Measurements from ENCODE around the gene TNIK. TPM values are rescaled to one million over a fixed set of nuclear protein-coding genes. Genes with fewer than 3 reads are reported as not detected.

TNIK gene
- total RNA-seq, 1 experiment from 2014 or later, result 7.0 TPM

DNA sequence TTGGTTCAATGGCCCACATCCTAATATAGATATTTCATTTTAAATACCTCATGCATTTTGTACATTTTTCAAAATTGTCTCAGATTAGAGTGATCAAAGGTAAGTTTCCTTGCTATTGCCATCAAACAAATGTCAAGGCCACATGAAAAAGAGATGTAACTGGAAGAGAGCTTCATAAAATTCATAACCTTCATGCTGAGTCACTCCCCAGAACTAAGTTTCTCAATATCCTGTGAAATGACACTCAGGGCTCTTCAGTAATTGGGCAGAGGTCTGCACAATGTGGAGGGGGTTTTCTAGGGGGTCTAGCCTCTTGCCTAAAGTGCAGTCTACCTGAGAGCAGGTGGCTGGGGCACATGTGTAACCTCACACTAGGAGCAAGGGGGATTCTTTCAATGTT, 281.5 kb downstream of the TNIK start:
- no peak overlapping the region for H3K4me3 ChIP-seq (ENCODE audit: low read length)
- no TSS peak for BruUV-seq (replicated peaks)
- H3K79me2 ChIP-seq (ENCODE audit: low read length), result no peaks in the 10 kb centered on the region
- ChIA-PET CTCF (interaction anchor here (0.6 kb wide), 1 partner anchor 359 kb away, joined by 3 read pairs; no protein-coding TSS in a partner anchor), POLR2A (ENCODE audit: unreplicated experiment) (no interaction called here)
- no peaks in the 10 kb centered on the region for H4K20me1 ChIP-seq (ENCODE audit: low read length)
- H3K9me2 ChIP-seq (replicated peaks; ENCODE audit: low read length), result no peaks in the 10 kb centered on the region
- DNase-seq (peak; percentile 20), ATAC-seq (no peak)
- H3F3A ChIP-seq (ENCODE audit: low read length, unreplicated experiment), result no peaks in the 10 kb centered on the region
- intact Hi-C loops (cut with micrococcal nuclease), result no loop called here
- TF ChIP-seq, protein P1, sequence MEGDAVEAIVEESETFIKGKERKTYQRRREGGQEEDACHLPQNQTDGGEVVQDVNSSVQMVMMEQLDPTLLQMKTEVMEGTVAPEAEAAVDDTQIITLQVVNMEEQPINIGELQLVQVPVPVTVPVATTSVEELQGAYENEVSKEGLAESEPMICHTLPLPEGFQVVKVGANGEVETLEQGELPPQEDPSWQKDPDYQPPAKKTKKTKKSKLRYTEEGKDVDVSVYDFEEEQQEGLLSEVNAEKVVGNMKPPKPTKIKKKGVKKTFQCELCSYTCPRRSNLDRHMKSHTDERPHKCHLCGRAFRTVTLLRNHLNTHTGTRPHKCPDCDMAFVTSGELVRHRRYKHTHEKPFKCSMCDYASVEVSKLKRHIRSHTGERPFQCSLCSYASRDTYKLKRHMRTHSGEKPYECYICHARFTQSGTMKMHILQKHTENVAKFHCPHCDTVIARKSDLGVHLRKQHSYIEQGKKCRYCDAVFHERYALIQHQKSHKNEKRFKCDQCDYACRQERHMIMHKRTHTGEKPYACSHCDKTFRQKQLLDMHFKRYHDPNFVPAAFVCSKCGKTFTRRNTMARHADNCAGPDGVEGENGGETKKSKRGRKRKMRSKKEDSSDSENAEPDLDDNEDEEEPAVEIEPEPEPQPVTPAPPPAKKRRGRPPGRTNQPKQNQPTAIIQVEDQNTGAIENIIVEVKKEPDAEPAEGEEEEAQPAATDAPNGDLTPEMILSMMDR (conservative IDR thresholded peaks at IDR 0.05; ENCODE audit: low read depth, low read length), result no peak
- TF ChIP-seq EZH2phosphoT487 (IDR thresholded peaks at IDR 0.05; ENCODE audit: borderline replicate concordance, low read length) (no peak), EZH2 (IDR thresholded peaks at IDR 0.05; ENCODE audit: low read length, unreplicated experiment) (no peak)
- no peak overlapping the region for H3K9ac ChIP-seq (ENCODE audit: low read length)
- no peaks in the 10 kb centered on the region for H3K9me3 ChIP-seq (ENCODE audit: low read length)
- no peak overlapping the region for H3K27ac ChIP-seq (ENCODE audit: low read length)
- H3K27me3 ChIP-seq (ENCODE audit: low read length), result no peaks in the 10 kb centered on the region
- H3K4me1 ChIP-seq (ENCODE audit: insufficient read depth, low read length), result peaks cover 5% of the 10 kb centered on the region; the same call in 1 of the 2 replicates
- H3K4me2 ChIP-seq (ENCODE audit: low read length), result no peak overlapping the region
- no peak overlapping the region for H2AFZ ChIP-seq (ENCODE audit: low read length)
- H3K36me3 ChIP-seq (ENCODE audit: low read depth, low read length), result no peaks in the 10 kb centered on the region

DNA sequence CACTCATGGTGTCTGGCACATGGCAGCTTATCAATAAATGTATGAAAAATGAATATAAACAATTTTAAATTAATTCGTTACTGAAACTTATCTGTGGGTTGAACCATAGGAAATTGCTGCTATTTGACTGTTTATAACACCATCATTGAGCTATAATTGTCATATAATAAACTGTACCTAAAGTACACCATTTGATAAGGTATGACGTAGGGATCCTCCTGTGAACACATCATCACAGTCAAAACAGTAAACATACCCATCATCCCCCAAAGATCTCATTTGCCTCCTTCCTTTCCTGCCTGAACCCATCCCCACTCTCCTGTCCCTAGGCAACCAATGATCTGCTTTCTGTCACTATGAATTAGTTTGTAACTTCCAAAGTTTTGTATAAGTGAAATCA, 282.7 kb downstream of the TNIK start:
- ChIA-PET POLR2A (ENCODE audit: unreplicated experiment) (no interaction called here), CTCF (no interaction called here)
- peaks cover 5% of the 10 kb centered on the region; the same call in 1 of the 2 replicates for H3K4me1 ChIP-seq (ENCODE audit: insufficient read depth, low read length)

DNA sequence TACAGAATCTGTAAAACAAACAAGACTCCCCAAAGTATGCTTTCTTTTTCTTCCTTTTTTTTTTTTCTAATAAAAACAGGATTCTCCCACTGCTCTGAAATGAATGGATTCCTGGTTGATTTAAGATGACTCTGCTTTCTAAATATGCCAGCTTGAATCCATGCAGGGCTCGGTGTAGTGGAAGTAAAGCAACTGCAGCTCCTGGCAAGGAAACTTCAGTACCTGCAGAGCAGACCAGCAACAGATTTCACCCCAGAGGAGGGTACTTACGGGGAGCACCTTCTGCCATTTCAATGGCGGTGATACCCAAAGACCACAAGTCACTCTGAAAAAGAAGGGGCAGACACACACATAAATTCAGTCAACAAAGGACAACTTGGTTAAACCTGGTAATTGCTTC, 283.1 kb downstream of the TNIK start:
- no peak overlapping the region for H3K4me3 ChIP-seq (ENCODE audit: low read length)
- H3K9ac ChIP-seq (ENCODE audit: low read length), result no peak overlapping the region
- H2AFZ ChIP-seq (ENCODE audit: low read length), result no peak overlapping the region
- no peaks in the 10 kb centered on the region for H3K9me3 ChIP-seq (ENCODE audit: low read length)
- H4K20me1 ChIP-seq (ENCODE audit: low read length), result no peaks in the 10 kb centered on the region
- BruUV-seq (replicated peaks), result no TSS peak
- ATAC-seq, result no peak
- TF ChIP-seq EZH2 (IDR thresholded peaks at IDR 0.05; ENCODE audit: low read length, unreplicated experiment) (no peak), EZH2phosphoT487 (IDR thresholded peaks at IDR 0.05; ENCODE audit: borderline replicate concordance, low read length) (no peak)
- TF ChIP-seq, protein P1 (conservative IDR thresholded peaks at IDR 0.05; ENCODE audit: low read depth, low read length), result no peak
- intact Hi-C loops (cut with micrococcal nuclease), result no loop called here
- ChIA-PET POLR2A (ENCODE audit: unreplicated experiment) (no interaction called here), CTCF (no interaction called here)
- no peak for DNase-seq
- H3K27me3 ChIP-seq (ENCODE audit: low read length), result no peaks in the 10 kb centered on the region
- no peaks in the 10 kb centered on the region for H3F3A ChIP-seq (ENCODE audit: low read length, unreplicated experiment)
- no peak overlapping the region for H3K4me2 ChIP-seq (ENCODE audit: low read length)
- H3K79me2 ChIP-seq (ENCODE audit: low read length), result no peaks in the 10 kb centered on the region
- H3K36me3 ChIP-seq (ENCODE audit: low read depth, low read length), result no peaks in the 10 kb centered on the region
- no peak overlapping the region for H3K27ac ChIP-seq (ENCODE audit: low read length)
- H3K9me2 ChIP-seq (replicated peaks; ENCODE audit: low read length), result no peaks in the 10 kb centered on the region
- H3K4me1 ChIP-seq (ENCODE audit: insufficient read depth, low read length), result peaks cover 5% of the 10 kb centered on the region; the same call in 1 of the 2 replicates

More for the DNA sequence above, 282.7 kb downstream of the TNIK start:
- no peak for TF ChIP-seq EZH2 (IDR thresholded peaks at IDR 0.05; ENCODE audit: low read length, unreplicated experiment)
- TF ChIP-seq EZH2phosphoT487 (IDR thresholded peaks at IDR 0.05; ENCODE audit: borderline replicate concordance, low read length), result no peak
- TF ChIP-seq, protein P1 (conservative IDR thresholded peaks at IDR 0.05; ENCODE audit: low read depth, low read length), result no peak
- no peak for DNase-seq
- H3K79me2 ChIP-seq (ENCODE audit: low read length), result no peaks in the 10 kb centered on the region
- H2AFZ ChIP-seq (ENCODE audit: low read length), result no peak overlapping the region
- no peaks in the 10 kb centered on the region for H3K9me3 ChIP-seq (ENCODE audit: low read length)
- no peaks in the 10 kb centered on the region for H3K9me2 ChIP-seq (replicated peaks; ENCODE audit: low read length)
- intact Hi-C loops (cut with micrococcal nuclease), result no loop called here
- no peak overlapping the region for H3K4me2 ChIP-seq (ENCODE audit: low read length)
- no peak overlapping the region for H3K4me3 ChIP-seq (ENCODE audit: low read length)
- no peaks in the 10 kb centered on the region for H4K20me1 ChIP-seq (ENCODE audit: low read length)
- H3K36me3 ChIP-seq (ENCODE audit: low read depth, low read length), result no peaks in the 10 kb centered on the region
- H3K9ac ChIP-seq (ENCODE audit: low read length), result no peak overlapping the region
- ATAC-seq, result no peak
- no peaks in the 10 kb centered on the region for H3F3A ChIP-seq (ENCODE audit: low read length, unreplicated experiment)
- BruUV-seq (replicated peaks), result no TSS peak
- no peaks in the 10 kb centered on the region for H3K27me3 ChIP-seq (ENCODE audit: low read length)
- H3K27ac ChIP-seq (ENCODE audit: low read length), result no peak overlapping the region
